CD8-positive, alpha-beta memory T cell (primary cell): ENCODE results near the gene SERPINH1. TPM values are rescaled to one million over a fixed set of nuclear protein-coding genes. Genes with fewer than 3 reads are reported as not detected.
A peak's percentile ranks its signal among the peaks of the same experiment; 100 is the strongest.

Source experiments
- CTCF ChIA-PET: fragments of 350-600 bp; sonication (Branson Sonifier 250); formaldehyde crosslinking; loops from one replicate; lab custom pipeline; 2021; ENCODE audit warnings: antibody characterized with exemption; lab: Charles Lee
- POLR2A ChIA-PET: fragments of 350-600 bp; sonication (Branson Sonifier 250); formaldehyde crosslinking; loops from one replicate; lab custom pipeline; 2021; ENCODE audit warnings: antibody characterized with exemption; lab: Charles Lee
- DNase-seq, 5 donors: peaks; one replicate each; pipeline versions ENCODE4 v3.0.0 to v3.0.0-alpha.2; 2020 to 2022; ENCODE audit warnings: mixed read lengths in 1 of 5
- H3K27ac ChIP-seq: one replicate; pipeline ENCODE4 v1.7.0; 2013; ENCODE audit warnings: low read depth, mild to moderate bottlenecking, low read length, moderate library complexity
- H3K27me3 ChIP-seq: 2 replicates; pipeline ENCODE4 v1.7.0; 2013; ENCODE audit warnings: low read length, mild to moderate bottlenecking; ENCODE audit not compliant: insufficient read depth, poor library complexity, severe bottlenecking
- H3K36me3 ChIP-seq: 2 replicates; pipeline ENCODE4 v1.7.0; 2013; ENCODE audit warnings: mild to moderate bottlenecking, low read length, moderate library complexity; ENCODE audit not compliant: insufficient read depth
- H3K4me1 ChIP-seq: 2 replicates; pipeline ENCODE4 v1.7.0; 2013; ENCODE audit warnings: mild to moderate bottlenecking, low read length, moderate library complexity; ENCODE audit not compliant: insufficient read depth
- H3K4me3 ChIP-seq: 2 replicates; pipeline ENCODE4 v1.7.0; 2013; ENCODE audit warnings: mild to moderate bottlenecking, low read length
- H3K9me3 ChIP-seq: 2 replicates; pipeline ENCODE4 v1.7.0; 2013; ENCODE audit warnings: mild to moderate bottlenecking, low read length
- H3K27ac Mint-ChIP-seq, 8 donors: one replicate each; pipeline ENCODE4 v1.8.0; 2020 to 2021; ENCODE audit warnings: mixed read lengths in 8 of 8, mild to moderate bottlenecking in 6 of 8, inconsistent platforms in 3 of 8, moderate library complexity in 3 of 8
- H3K27me3 Mint-ChIP-seq, 2 donors: one replicate each; pipeline ENCODE4 v1.8.0; 2020 to 2021; ENCODE audit warnings: mixed read lengths in 2 of 2, mild to moderate bottlenecking in 1 of 2, moderate library complexity in 1 of 2
- H3K36me3 Mint-ChIP-seq, 3 donors: one replicate each; pipeline ENCODE4 v1.8.0; 2020 to 2021; ENCODE audit warnings: mixed read lengths in 3 of 3, inconsistent platforms in 1 of 3, mild to moderate bottlenecking in 1 of 3
- H3K4me1 Mint-ChIP-seq, 3 donors: one replicate each; pipeline ENCODE4 v1.8.0; 2020 to 2021; ENCODE audit warnings: mixed read lengths in 3 of 3, inconsistent platforms in 1 of 3, mild to moderate bottlenecking in 1 of 3
- H3K4me3 Mint-ChIP-seq, 7 donors: one replicate each; pipeline ENCODE4 v1.8.0; 2020 to 2021; ENCODE audit warnings: mixed read lengths in 7 of 7, mild to moderate bottlenecking in 6 of 7, moderate library complexity in 4 of 7, inconsistent platforms in 2 of 7
- H3K9me3 Mint-ChIP-seq, 5 donors: one replicate each; pipeline ENCODE4 v1.8.0; 2020 to 2022; ENCODE audit warnings: mixed read lengths in 5 of 5, mild to moderate bottlenecking in 3 of 5, moderate library complexity in 2 of 5, inconsistent platforms in 1 of 5
- polyA plus RNA-seq: library from polyadenylated mRNA; unstranded; fragments of 300-500 nt; fragmentation: Illumina TruSeq; gene quantifications from one replicate; pipeline ENCODE4 v1.2.3, GENCODE V29; 2021
- total RNA-seq, 2 experiments: library from RNA; stranded (reverse); gene quantifications; one replicate each; pipeline ENCODE4 v1.2.3, GENCODE V29; 2021

The SERPINH1 gene
- total and polyA plus RNA-seq, 3 experiments from 2014 or later = 8.4 to 21.1 (median 20.7) TPM

DNA sequence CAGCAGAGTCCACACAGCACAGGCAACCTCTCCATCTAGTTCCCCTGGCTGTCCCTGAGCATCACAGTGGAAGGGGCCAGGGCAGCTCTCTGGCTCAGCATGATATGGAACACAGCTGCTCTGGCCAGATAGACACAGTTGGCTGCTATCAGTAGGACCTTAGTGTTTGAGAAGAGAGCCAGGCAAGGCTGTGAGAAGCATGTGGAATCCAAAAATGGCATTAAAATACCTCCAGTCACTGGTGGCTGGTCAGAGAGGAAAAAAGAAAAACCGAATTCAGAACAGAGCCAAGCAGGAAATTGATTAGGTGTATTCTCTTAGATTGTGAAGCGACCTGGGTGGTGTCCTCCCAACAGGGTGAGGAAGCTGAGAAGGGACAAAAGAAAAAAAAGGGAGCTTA, 27.9 kb downstream of the SERPINH1 start:
- CTCF ChIA-PET = no interaction called here

GRCh38 chr11:75591371-75591770, 29.3 kb downstream of the SERPINH1 start:
- peaks cover 6% of the 10 kb centered on the region for H3K4me1 ChIP-seq
- ChIA-PET CTCF (interaction anchor here (1.3 kb wide), 1 partner anchor 14 kb away, joined by 3 read pairs; no protein-coding TSS in a partner anchor), POLR2A (interaction anchor here (1.0 kb wide), 1 partner anchor 9 kb away, joined by 4 read pairs; no protein-coding TSS in a partner anchor)
- H3K36me3 ChIP-seq = no peaks in the 10 kb centered on the region
- Mint-ChIP-seq H3K27ac (no peak overlapping the region), H3K36me3 (no peaks in the 10 kb centered on the region), H3K4me1 (peaks cover 12 to 16% (median 15%) of the 10 kb centered on the region in 3 donors), H3K9me3 (no peaks in the 10 kb centered on the region), H3K4me3 (no peak overlapping the region), H3K27me3 (peaks cover 0 to 4% of the 10 kb centered on the region in 2 donors)
- no peak overlapping the region for H3K4me3 ChIP-seq
- H3K9me3 ChIP-seq = no peaks in the 10 kb centered on the region
- no peak for DNase-seq
- H3K27ac ChIP-seq = no peak overlapping the region
- peaks cover under 1% of the 10 kb centered on the region for H3K27me3 ChIP-seq

More for the DNA sequence above, 27.9 kb downstream of the SERPINH1 start:
- no peaks in the 10 kb centered on the region for H3K9me3 ChIP-seq
- POLR2A ChIA-PET = no interaction called here
- no peaks in the 10 kb centered on the region for H3K27me3 ChIP-seq
- no peaks in the 10 kb centered on the region for H3K36me3 Mint-ChIP-seq
- H3K4me3 Mint-ChIP-seq = no peak overlapping the region
- no peaks in the 10 kb centered on the region for H3K36me3 ChIP-seq
- no peak overlapping the region for H3K4me3 ChIP-seq
- H3K27me3 Mint-ChIP-seq = peaks cover 0 to 4% of the 10 kb centered on the region in 2 donors
- H3K9me3 Mint-ChIP-seq = no peaks in the 10 kb centered on the region
- peak overlapping the region in 1 of 8 donors; percentile 2 for H3K27ac Mint-ChIP-seq
- H3K27ac ChIP-seq = peak overlapping the region; percentile 33
- H3K4me1 Mint-ChIP-seq = peaks cover 12 to 16% (median 15%) of the 10 kb centered on the region in 3 donors
- peaks cover 6% of the 10 kb centered on the region for H3K4me1 ChIP-seq
- DNase-seq = no peak

DNA sequence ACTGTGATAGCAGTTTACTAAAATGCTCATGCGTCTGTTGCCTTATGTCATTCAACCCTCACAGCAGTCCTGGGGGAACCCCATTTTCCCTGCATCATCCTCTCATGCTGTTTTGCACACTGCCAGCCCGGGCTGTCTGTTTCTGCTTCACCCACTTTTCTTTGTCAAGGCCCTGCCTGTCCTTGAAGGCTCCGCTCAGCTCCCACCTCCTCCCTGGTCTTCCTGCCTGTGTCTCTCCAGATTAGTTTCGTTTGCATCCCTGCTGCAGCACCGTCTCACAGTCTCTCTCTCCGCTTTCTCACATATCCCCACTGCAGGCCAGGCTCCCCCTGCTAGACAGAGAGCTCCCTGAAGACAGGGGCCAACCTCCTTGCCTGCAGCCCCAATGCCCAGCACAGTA, 29.9 kb downstream of the SERPINH1 start:
- Histone ChIP-seq H3K4me1 (peaks cover 6% of the 10 kb centered on the region), H3K9me3 (no peaks in the 10 kb centered on the region), H3K36me3 (no peaks in the 10 kb centered on the region), H3K4me3 (no peak overlapping the region), H3K27me3 (peaks cover 3% of the 10 kb centered on the region), H3K27ac (no peak overlapping the region)
- Mint-ChIP-seq H3K27ac (peak overlapping the region in 4 of 8 donors; percentile 4 to 86 (median 15)), H3K4me3 (no peak overlapping the region), H3K9me3 (no peaks in the 10 kb centered on the region), H3K4me1 (peaks cover 12 to 16% (median 15%) of the 10 kb centered on the region in 3 donors), H3K36me3 (no peaks in the 10 kb centered on the region), H3K27me3 (peaks cover 0 to 4% of the 10 kb centered on the region in 2 donors)
- DNase-seq = no peak
- POLR2A ChIA-PET = interaction anchor here (1.0 kb wide), 1 partner anchor 9 kb away, joined by 4 read pairs; no protein-coding TSS in a partner anchor
- CTCF ChIA-PET = interaction anchor here (1.2 to 1.4 kb wide), 3 partner anchors 8 to 18 kb away, joined by 3 read pairs; no protein-coding TSS in a partner anchor

GRCh38 chr11:75592715-75593114, 30.7 kb downstream of the SERPINH1 start:
- Mint-ChIP-seq H3K4me3 (peak overlapping the region in 2 of 7 donors; percentile 6 to 42), H3K9me3 (no peaks in the 10 kb centered on the region), H3K36me3 (no peaks in the 10 kb centered on the region), H3K27me3 (peaks cover 0 to 4% of the 10 kb centered on the region in 2 donors), H3K27ac (peak overlapping the region in 6 of 8 donors; percentile 17 to 81 (median 62)), H3K4me1 (peaks cover 12 to 16% (median 15%) of the 10 kb centered on the region in 3 donors)
- no peaks in the 10 kb centered on the region for H3K36me3 ChIP-seq
- no peaks in the 10 kb centered on the region for H3K9me3 ChIP-seq
- H3K4me3 ChIP-seq = no peak overlapping the region
- H3K4me1 ChIP-seq = peaks cover 6% of the 10 kb centered on the region
- no peak overlapping the region for H3K27ac ChIP-seq
- no peak for DNase-seq
- peaks cover 3% of the 10 kb centered on the region for H3K27me3 ChIP-seq
- ChIA-PET POLR2A (no interaction called here), CTCF (interaction anchor here (1.2 to 1.4 kb wide), 2 partner anchors 9 to 18 kb away, joined by 3 read pairs; no protein-coding TSS in a partner anchor)

DNA sequence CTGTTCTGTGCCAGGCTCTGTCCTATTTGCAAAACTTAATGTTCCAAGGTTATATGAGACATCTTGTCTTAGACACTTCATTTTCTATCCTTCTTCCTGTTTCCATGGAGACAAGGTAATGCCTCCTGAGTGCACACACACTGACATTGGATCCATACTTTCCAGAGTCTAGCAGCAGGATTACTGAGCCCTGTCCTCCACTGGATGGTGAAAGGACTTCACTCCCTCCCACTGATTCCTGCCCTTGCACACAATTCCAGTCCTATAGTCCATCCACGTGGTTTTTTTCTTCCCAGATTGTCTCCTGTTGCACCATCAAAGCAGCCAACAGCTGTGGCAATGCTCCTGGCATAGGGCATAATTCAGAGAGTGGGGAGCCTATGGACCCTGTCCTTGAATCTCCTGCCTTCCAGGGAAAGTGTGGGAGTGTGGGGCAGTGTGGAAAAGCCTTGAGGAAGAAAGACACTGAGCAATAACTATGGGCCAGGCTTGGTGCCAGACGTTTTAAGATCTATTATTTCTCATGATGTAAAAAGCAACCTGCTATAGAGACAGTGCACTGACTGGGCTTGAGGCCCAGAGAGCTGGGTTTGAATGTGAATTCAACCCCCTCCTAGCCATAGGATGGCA, 31.3 kb downstream of the SERPINH1 start:
- no peak overlapping the region for H3K4me3 ChIP-seq
- no peak overlapping the region for H3K27ac ChIP-seq
- H3K27me3 ChIP-seq = peaks cover 3% of the 10 kb centered on the region
- Mint-ChIP-seq H3K9me3 (no peaks in the 10 kb centered on the region), H3K4me1 (peaks cover 12 to 16% (median 15%) of the 10 kb centered on the region in 3 donors), H3K27me3 (peaks cover 0 to 4% of the 10 kb centered on the region in 2 donors), H3K27ac (peak overlapping the region in 3 of 8 donors; percentile 20 to 45 (median 43)), H3K4me3 (no peak overlapping the region), H3K36me3 (no peaks in the 10 kb centered on the region)
- no peak for DNase-seq
- no peaks in the 10 kb centered on the region for H3K9me3 ChIP-seq
- H3K4me1 ChIP-seq = peaks cover 6% of the 10 kb centered on the region
- ChIA-PET POLR2A (no interaction called here), CTCF (interaction anchor here (1.4 kb wide), 1 partner anchor 10 kb away, joined by 3 read pairs; no protein-coding TSS in a partner anchor)
- H3K36me3 ChIP-seq = no peaks in the 10 kb centered on the region

- CTCF ChIA-PET = no interaction called here
- peaks cover 0 to 4% of the 10 kb centered on the region in 2 donors for H3K27me3 Mint-ChIP-seq
- no peaks in the 10 kb centered on the region for H3K9me3 Mint-ChIP-seq
These were observed 32.2 kb downstream of the SERPINH1 start for GRCh38 chr11:75594211-75594610.

DNA sequence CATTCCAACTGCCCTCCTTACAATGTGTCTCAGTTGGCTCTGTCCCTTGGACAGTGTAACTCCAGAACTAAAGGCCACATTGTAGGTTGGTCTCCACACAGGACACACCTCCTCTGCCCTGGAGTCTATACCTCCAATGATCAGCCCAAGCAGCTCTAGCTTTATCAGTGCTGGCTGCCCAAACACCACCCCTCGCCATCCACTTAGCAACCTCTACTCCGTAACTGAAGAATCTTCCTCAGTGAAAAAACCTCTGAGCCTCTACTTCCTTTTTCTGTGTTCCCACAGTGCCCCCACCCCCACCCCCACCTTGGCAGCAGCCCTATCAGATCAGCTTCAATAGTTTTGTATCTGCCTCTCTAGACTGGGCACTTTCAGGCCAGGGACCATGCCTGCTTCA, 33.4 kb downstream of the SERPINH1 start:
- Histone ChIP-seq H3K27me3 (peaks cover 3% of the 10 kb centered on the region), H3K36me3 (no peaks in the 10 kb centered on the region), H3K4me3 (no peak overlapping the region), H3K4me1 (peaks cover 6% of the 10 kb centered on the region), H3K27ac (no peak overlapping the region), H3K9me3 (no peaks in the 10 kb centered on the region)
- H3K27ac Mint-ChIP-seq = peak overlapping the region in 2 of 8 donors; percentile 18 to 25
- no peak overlapping the region for H3K4me3 Mint-ChIP-seq
- ChIA-PET CTCF (no interaction called here), POLR2A (no interaction called here)
- no peaks in the 10 kb centered on the region for H3K9me3 Mint-ChIP-seq
- H3K36me3 Mint-ChIP-seq = no peaks in the 10 kb centered on the region
- no peak for DNase-seq
- peaks cover 12 to 16% (median 15%) of the 10 kb centered on the region in 3 donors for H3K4me1 Mint-ChIP-seq
- H3K27me3 Mint-ChIP-seq = peaks cover 0 to 4% of the 10 kb centered on the region in 2 donors

More at GRCh38 chr11:75594211-75594610, 32.2 kb downstream of the SERPINH1 start:
- Histone ChIP-seq H3K4me1 (peaks cover 6% of the 10 kb centered on the region), H3K4me3 (no peak overlapping the region), H3K36me3 (no peaks in the 10 kb centered on the region), H3K27ac (no peak overlapping the region), H3K27me3 (peaks cover 3% of the 10 kb centered on the region), H3K9me3 (no peaks in the 10 kb centered on the region)
- Mint-ChIP-seq H3K4me3 (no peak overlapping the region), H3K36me3 (no peaks in the 10 kb centered on the region), H3K27ac (no peak overlapping the region), H3K4me1 (peaks cover 12 to 16% (median 15%) of the 10 kb centered on the region in 3 donors)
- no peak for DNase-seq
- POLR2A ChIA-PET = no interaction called here

- CTCF ChIA-PET = interaction anchor here (1.1 kb wide), 1 partner anchor 9 kb away, joined by 3 read pairs; no protein-coding TSS in a partner anchor
- Histone ChIP-seq H3K27ac (no peak overlapping the region), H3K4me1 (peaks cover 6% of the 10 kb centered on the region), H3K27me3 (peaks cover 3% of the 10 kb centered on the region), H3K9me3 (no peaks in the 10 kb centered on the region), H3K36me3 (no peaks in the 10 kb centered on the region), H3K4me3 (no peak overlapping the region)
- POLR2A ChIA-PET = no interaction called here
- no peak for DNase-seq
- Mint-ChIP-seq H3K36me3 (no peaks in the 10 kb centered on the region), H3K27ac (no peak overlapping the region), H3K27me3 (peaks cover 0 to 4% of the 10 kb centered on the region in 2 donors), H3K4me1 (peaks cover 12 to 15% (median 13%) of the 10 kb centered on the region in 3 donors), H3K9me3 (no peaks in the 10 kb centered on the region), H3K4me3 (no peak overlapping the region)
These were observed 34.9 kb downstream of the SERPINH1 start for GRCh38 chr11:75596914-75597313.
